Large intestine (tissue), 3 donors: ENCODE results near the gene DYNC1LI1. TPM values are rescaled to one million over a fixed set of nuclear protein-coding genes. Genes with fewer than 3 reads are reported as not detected.

Experiments
- DNase-seq, 2 donors: peaks; one replicate each; pipeline versions ENCODE4 v3.0.0 to v3.0.0-alpha.2; 2013
- H3K27ac ChIP-seq: one replicate; pipeline ENCODE4 v1.5.1; 2013; ENCODE audit warnings: low read length
- H3K27me3 ChIP-seq: 2 replicates; pipeline ENCODE4 v1.6.1; 2013; ENCODE audit warnings: low read length; ENCODE audit not compliant: control insufficient read depth, insufficient read depth
- H3K36me3 ChIP-seq: 2 replicates; pipeline ENCODE4 v1.6.1; 2013; ENCODE audit warnings: low read length; ENCODE audit not compliant: control insufficient read depth, insufficient read depth
- H3K4me1 ChIP-seq: one replicate; pipeline ENCODE4 v1.6.1; 2013; ENCODE audit warnings: low read length; ENCODE audit not compliant: control insufficient read depth, insufficient read depth
- H3K4me3 ChIP-seq: one replicate; pipeline ENCODE4 v1.5.1; 2013; ENCODE audit warnings: low read length
- H3K9me3 ChIP-seq: one replicate; pipeline ENCODE4 v1.6.1; 2013; ENCODE audit warnings: mild to moderate bottlenecking, low read depth, low read length, moderate library complexity; ENCODE audit not compliant: control insufficient read depth
- WGBS: methylation state at CpG from one replicate; pipeline ENCODE4 v1.1.5; 2013; ENCODE audit warnings: low lambda C conversion rate; ENCODE audit not compliant: insufficient coverage; 5-methylcytosine and 5-hydroxymethylcytosine counted together
- polyA plus RNA-seq: library from polyadenylated mRNA; unstranded; fragments of 120-200 nt; gene quantifications from one replicate; pipeline ENCODE4 v1.2.1, GENCODE V29; 2013

DYNC1LI1 gene
- polyA plus RNA-seq, 1 donor = 46.4 TPM

- H3K27ac ChIP-seq = no peak overlapping the region
- WGBS = no CpG with 5 or more reads among the region's 2 CpGs
- DNase-seq = no peak
Measured at GRCh38 chr3:32495609-32496008, 75.0 kb downstream of the DYNC1LI1 start.

GRCh38 chr3:32495085-32495484, 75.6 kb downstream of the DYNC1LI1 start:
- Histone ChIP-seq H3K4me1 (peaks cover 4% of the 10 kb centered on the region), H3K27ac (no peak overlapping the region), H3K4me3 (no peak overlapping the region)

More at GRCh38 chr3:32495609-32496008, 75.0 kb downstream of the DYNC1LI1 start:
- Histone ChIP-seq H3K27me3 (no peaks in the 10 kb centered on the region), H3K4me1 (peaks cover 4% of the 10 kb centered on the region), H3K36me3 (no peaks in the 10 kb centered on the region), H3K4me3 (no peak overlapping the region), H3K9me3 (no peaks in the 10 kb centered on the region)

GRCh38 chr3:32493437-32494414, 76.9 kb downstream of the DYNC1LI1 start:
- H3K9me3 ChIP-seq = no peaks in the 10 kb centered on the region
- H3K36me3 ChIP-seq = peaks cover 3% of the 10 kb centered on the region
- no peak overlapping the region for H3K4me3 ChIP-seq
- WGBS = 70% methylated on average over 2 of the region's 3 CpGs
- no peak overlapping the region for H3K27ac ChIP-seq
- DNase-seq = no peak
- no peaks in the 10 kb centered on the region for H3K27me3 ChIP-seq
- H3K4me1 ChIP-seq = peaks cover 4% of the 10 kb centered on the region

More at GRCh38 chr3:32495085-32495484, 75.6 kb downstream of the DYNC1LI1 start:
- Histone ChIP-seq H3K9me3 (no peaks in the 10 kb centered on the region), H3K36me3 (no peaks in the 10 kb centered on the region), H3K27me3 (no peaks in the 10 kb centered on the region)
- no peak for DNase-seq

GRCh38 chr3:32492684-32493436, 77.8 kb downstream of the DYNC1LI1 start:
- DNase-seq = no peak
- H3K4me1 ChIP-seq = peaks cover 4% of the 10 kb centered on the region

GRCh38 chr3:32488474-32489008, 82.1 kb downstream of the DYNC1LI1 start:
- Histone ChIP-seq H3K27me3 (no peaks in the 10 kb centered on the region), H3K4me3 (no peak overlapping the region), H3K27ac (no peak overlapping the region), H3K36me3 (peaks cover 24% of the 10 kb centered on the region), H3K9me3 (no peaks in the 10 kb centered on the region), H3K4me1 (no peaks in the 10 kb centered on the region)
- 80% methylated on average over 1 of the region's 3 CpGs for WGBS
- no peak for DNase-seq

More at GRCh38 chr3:32492684-32493436, 77.8 kb downstream of the DYNC1LI1 start:
- no peak overlapping the region for H3K27ac ChIP-seq
- no peaks in the 10 kb centered on the region for H3K9me3 ChIP-seq
- H3K27me3 ChIP-seq = no peaks in the 10 kb centered on the region
- H3K4me3 ChIP-seq = no peak overlapping the region
- no CpG with 5 or more reads among the region's 3 CpGs for WGBS
- H3K36me3 ChIP-seq = peaks cover 3% of the 10 kb centered on the region

GRCh38 chr3:32487781-32488473, 82.7 kb downstream of the DYNC1LI1 start:
- Histone ChIP-seq H3K4me3 (no peak overlapping the region), H3K9me3 (no peaks in the 10 kb centered on the region), H3K36me3 (peaks cover 24% of the 10 kb centered on the region), H3K4me1 (no peaks in the 10 kb centered on the region), H3K27me3 (no peaks in the 10 kb centered on the region), H3K27ac (no peak overlapping the region)
- WGBS = no CpG with 5 or more reads among the region's 3 CpGs
- DNase-seq = no peak

- Histone ChIP-seq H3K9me3 (no peaks in the 10 kb centered on the region), H3K4me3 (no peak overlapping the region), H3K36me3 (peaks cover 33% of the 10 kb centered on the region), H3K27ac (no peak overlapping the region), H3K4me1 (no peaks in the 10 kb centered on the region), H3K27me3 (no peaks in the 10 kb centered on the region)
- WGBS = 97% methylated on average over 5 of the region's 6 CpGs
- DNase-seq = no peak
Measured at GRCh38 chr3:32484436-32484835, 86.2 kb downstream of the DYNC1LI1 start.

GRCh38 chr3:32483772-32484171, 86.9 kb downstream of the DYNC1LI1 start:
- H3K4me3 ChIP-seq = no peak overlapping the region
- H3K27ac ChIP-seq = no peak overlapping the region
- DNase-seq = no peak
- peaks cover 36% of the 10 kb centered on the region for H3K36me3 ChIP-seq
- no CpG with 5 or more reads among the region's 1 CpG for WGBS
- H3K4me1 ChIP-seq = no peaks in the 10 kb centered on the region
- H3K27me3 ChIP-seq = no peaks in the 10 kb centered on the region
- H3K9me3 ChIP-seq = no peaks in the 10 kb centered on the region

GRCh38 chr3:32482693-32483092, 88.0 kb downstream of the DYNC1LI1 start:
- Histone ChIP-seq H3K27me3 (no peaks in the 10 kb centered on the region), H3K4me3 (no peak overlapping the region), H3K9me3 (no peaks in the 10 kb centered on the region), H3K27ac (no peak overlapping the region), H3K4me1 (no peaks in the 10 kb centered on the region), H3K36me3 (peaks cover 39% of the 10 kb centered on the region)
- WGBS = 100% methylated on average over 1 of the region's 1 CpG
- no peak for DNase-seq
